HG02970 (cell line): ENCODE measurements around the gene BRSK2.
"Not testable (repeated sequence)": the region's sequence is repeated elsewhere in the genome, so short reads cannot be mapped to it uniquely, and the experiment has no call there.

Experiments
- ATAC-seq: cut with Tn5 transposase; IDR thresholded peaks from one replicate; pipeline ENCODE4 v1.9.1; 2021; ENCODE audit warnings: mild to moderate bottlenecking, moderate library complexity, moderate number of reproducible peaks; ENCODE audit not compliant: unreplicated experiment, low FRiP score

Gene BRSK2

GRCh38 chr11:1425439-1425838, 35.7 kb downstream of the BRSK2 start:
- no peak for ATAC-seq

- no peak for ATAC-seq
Measured at GRCh38 chr11:1428762-1429316, 39.1 kb downstream of the BRSK2 start.

GRCh38 chr11:1433568-1433967, 43.8 kb downstream of the BRSK2 start:
- no peak for ATAC-seq

- no peak for ATAC-seq
Measured at GRCh38 chr11:1433977-1434640, 44.4 kb downstream of the BRSK2 start.

GRCh38 chr11:1435479-1435819, 45.7 kb downstream of the BRSK2 start:
- not testable (repeated sequence) for ATAC-seq

GRCh38 chr11:1435820-1436467, 46.2 kb downstream of the BRSK2 start:
- ATAC-seq, result no peak

GRCh38 chr11:1436468-1437039, 46.8 kb downstream of the BRSK2 start:
- ATAC-seq, result no peak

- no peak for ATAC-seq
Measured at GRCh38 chr11:1437500-1437899, 47.8 kb downstream of the BRSK2 start.

- no peak for ATAC-seq
Measured at GRCh38 chr11:1438261-1438966, 48.7 kb downstream of the BRSK2 start.

- ATAC-seq, result no peak
Measured at GRCh38 chr11:1438967-1439330, 49.2 kb downstream of the BRSK2 start.

- no peak for ATAC-seq
Measured at GRCh38 chr11:1439341-1439740, 49.6 kb downstream of the BRSK2 start.

- no peak for ATAC-seq
Measured at GRCh38 chr11:1440066-1440465, 50.3 kb downstream of the BRSK2 start.

- ATAC-seq, result no peak
Measured at GRCh38 chr11:1440496-1440895, 50.8 kb downstream of the BRSK2 start.

GRCh38 chr11:1442163-1442562, 52.4 kb downstream of the BRSK2 start:
- ATAC-seq, result no peak

- ATAC-seq, result no peak
Measured at GRCh38 chr11:1442807-1443366, 53.2 kb downstream of the BRSK2 start.

- ATAC-seq, result no peak
Measured at GRCh38 chr11:1443737-1444136, 54.0 kb downstream of the BRSK2 start.

- ATAC-seq, result no peak
Measured at GRCh38 chr11:1444321-1444720, 54.6 kb downstream of the BRSK2 start.

- ATAC-seq, result no peak
Measured at GRCh38 chr11:1444823-1445422, 55.2 kb downstream of the BRSK2 start.

GRCh38 chr11:1445741-1446445, 56.2 kb downstream of the BRSK2 start:
- no peak for ATAC-seq

- no peak for ATAC-seq
Measured at GRCh38 chr11:1446623-1447022, 56.9 kb downstream of the BRSK2 start.
